GM21367 (cell line): ENCODE data around the gene MYNN.

Experiments used
- ATAC-seq: cut with Tn5 transposase; IDR thresholded peaks from one replicate; pipeline ENCODE4 v1.9.1; 2021; ENCODE audit not compliant: unreplicated experiment

MYNN gene

DNA sequence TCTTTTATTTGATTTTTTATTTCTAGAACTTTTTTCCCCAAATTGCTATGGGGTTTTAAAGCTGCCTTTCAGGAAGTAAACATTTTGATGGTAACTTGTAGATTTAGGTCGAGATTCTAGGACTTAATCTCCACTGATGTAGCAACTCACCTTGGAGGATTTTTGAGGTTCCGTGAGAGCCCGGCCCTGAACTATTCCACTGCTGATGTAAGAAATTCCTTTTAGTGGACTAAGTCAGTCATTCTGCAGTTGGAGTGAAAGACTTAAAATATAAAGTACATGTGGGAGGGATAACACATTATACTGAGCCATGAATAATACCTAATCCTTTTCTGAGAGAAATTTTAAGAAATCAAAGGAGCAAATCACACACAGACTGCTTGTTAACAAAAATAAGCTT, 52.1 kb downstream of the MYNN start:
- ATAC-seq, result no peak

DNA sequence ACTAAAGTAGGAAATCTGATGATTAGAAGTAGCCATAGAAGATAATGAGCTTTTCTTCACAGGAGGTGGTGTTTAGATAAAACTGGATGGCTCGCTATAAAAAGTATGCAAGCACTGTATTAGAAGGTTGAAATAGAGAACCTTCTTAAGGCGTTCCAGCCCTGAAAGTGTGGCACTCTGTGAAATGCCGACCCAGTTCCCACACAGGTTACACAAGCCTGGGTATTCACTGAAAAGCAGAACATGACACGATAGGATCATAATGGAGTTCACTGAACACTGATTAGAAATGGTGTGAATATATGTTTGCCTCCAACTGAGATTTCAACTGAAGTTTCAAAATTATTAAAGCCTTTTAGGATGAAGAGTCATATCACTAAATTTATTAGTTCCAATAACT, 54.5 kb downstream of the MYNN start:
- ATAC-seq, result no peak

DNA sequence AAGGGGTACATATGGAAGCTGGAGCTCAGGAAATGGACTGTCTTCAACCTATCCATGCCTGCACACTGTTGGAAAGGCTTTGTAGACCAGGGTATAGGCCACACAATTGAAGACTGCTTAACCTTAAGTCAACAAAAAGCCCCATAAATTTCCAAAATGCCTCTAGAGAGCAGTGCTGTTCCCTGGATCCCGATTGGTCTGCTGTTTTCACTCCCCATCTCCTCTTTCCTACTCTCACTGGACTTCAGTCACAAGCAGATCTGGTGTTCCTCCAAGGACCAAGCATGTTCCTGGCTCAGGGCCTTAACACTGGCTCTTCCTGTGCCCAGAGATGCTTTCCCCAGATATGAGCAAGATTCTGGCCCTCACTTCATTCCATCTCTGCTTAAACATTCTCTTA, 62.3 kb downstream of the MYNN start:
- ATAC-seq, result no peak

DNA sequence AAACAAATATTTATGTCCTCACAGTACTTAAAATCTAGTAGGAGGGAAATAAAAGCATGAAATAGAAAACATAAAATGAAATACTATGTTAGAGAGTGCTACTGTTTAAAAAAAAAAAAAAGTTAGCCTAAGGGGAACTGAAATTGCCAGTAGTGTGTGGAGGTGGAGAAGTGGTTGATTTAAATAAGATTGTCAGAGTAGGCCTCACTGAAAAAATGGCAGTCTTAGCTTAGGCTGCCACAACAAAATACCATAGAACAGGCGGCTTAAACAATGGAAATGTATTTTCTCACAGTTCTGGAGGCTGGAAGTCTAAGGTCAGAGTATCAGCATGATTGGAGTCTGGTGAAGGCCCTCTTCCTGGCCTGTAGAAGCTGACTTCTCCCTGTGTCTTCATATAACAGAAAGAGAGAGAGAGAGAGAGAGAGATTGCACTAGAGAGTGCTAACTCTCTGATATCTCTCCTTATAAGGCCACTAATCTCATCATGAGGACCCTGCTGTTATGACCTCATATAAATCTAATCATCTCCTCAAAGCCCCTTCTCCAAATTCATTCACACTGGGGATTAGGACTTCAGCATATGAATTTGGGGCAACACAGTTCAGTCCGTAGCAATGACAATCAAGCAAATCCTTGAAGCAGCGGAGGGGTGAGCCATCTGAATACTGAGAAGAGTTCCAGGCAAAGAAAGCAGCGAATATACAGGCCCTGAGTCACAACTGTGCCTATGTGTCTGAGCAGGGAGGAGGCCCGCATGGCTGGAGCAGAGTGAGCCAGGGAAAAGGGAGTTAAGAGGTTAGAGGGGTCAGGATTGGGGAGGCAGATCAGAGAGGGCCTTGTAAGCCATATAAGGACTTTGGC, 63.1 kb downstream of the MYNN start:
- peak; percentile 79 for ATAC-seq

DNA sequence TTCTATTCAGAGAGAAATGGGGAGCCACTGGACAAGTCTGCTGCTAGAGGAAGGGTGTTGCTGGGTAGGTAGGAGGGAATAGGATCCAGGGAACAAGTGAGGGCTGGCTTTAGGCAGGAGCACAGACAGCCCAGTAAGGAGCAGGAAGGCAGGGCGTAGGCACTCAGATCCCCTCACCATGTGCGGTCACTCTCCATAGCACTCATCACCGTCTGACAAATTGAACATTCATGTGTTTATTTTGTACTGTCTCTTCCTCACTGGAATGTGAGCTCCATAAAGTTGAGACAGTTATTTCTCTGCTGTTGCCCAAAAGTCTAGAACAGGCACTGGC, 63.7 kb downstream of the MYNN start:
- ATAC-seq, result no peak

DNA sequence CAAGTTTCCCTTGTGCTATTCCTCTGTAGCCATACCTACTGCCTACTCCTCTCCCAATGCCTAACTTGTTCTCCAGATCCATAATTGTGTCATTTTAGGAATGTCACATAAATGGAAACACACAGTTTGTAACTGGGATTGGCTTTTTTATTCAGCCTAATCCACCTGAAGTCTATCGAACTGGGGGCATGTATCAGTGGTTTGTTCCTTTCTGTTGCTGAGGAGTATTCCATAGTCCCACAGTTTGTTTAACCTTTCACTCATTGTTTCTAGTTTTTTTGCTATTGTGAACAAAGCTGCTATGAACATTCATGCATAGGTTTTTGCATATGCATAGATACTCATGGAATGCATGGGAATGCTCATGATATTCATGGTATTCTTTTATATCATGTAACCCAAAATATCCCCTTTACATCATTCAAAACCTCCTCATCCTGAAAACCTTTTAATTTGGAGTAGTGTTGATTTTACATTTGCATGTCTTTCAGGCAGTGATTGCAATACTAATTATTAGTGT, 65.4 kb downstream of the MYNN start:
- ATAC-seq, result no peak
